HG03135 (cell line): ENCODE measurements around the gene ZXDC.

ENCODE experiments used
- ATAC-seq: cut with Tn5 transposase; IDR thresholded peaks from one replicate; pipeline ENCODE4 v1.9.1; 2021; ENCODE audit warnings: mild to moderate bottlenecking, moderate library complexity; ENCODE audit not compliant: unreplicated experiment

The ZXDC gene

GRCh38 chr3:126476166-126477060, 722 bp upstream of the ZXDC start:
- peak; percentile 27 for ATAC-seq

GRCh38 chr3:126474498-126475412, 936 bp downstream of the ZXDC start:
- peak; percentile 31 for ATAC-seq

- ATAC-seq: no peak
Measured at GRCh38 chr3:126473292-126474168, 2.2 kb downstream of the ZXDC start.

GRCh38 chr3:126472277-126473006, 3.2 kb downstream of the ZXDC start:
- no peak for ATAC-seq

DNA sequence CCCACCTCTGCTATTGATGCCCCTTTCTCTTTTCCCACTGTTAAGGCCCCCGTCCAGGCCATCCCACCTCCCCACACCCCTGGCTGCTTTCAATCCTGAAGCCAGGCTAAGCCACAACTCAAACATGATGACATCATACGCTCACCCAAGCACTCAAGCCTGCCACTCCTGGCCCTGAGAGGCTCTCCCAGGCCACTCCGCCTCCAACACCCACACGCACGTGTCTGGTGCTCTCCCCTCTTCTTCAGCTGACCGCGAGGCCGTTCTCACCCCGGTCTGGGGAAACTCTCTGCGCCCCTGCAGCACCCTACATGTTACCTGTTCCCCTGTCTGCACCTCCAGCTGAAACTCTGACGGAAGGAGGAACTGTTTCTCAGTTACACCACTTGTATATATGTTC, 6.2 kb downstream of the ZXDC start:
- ATAC-seq: no peak

DNA sequence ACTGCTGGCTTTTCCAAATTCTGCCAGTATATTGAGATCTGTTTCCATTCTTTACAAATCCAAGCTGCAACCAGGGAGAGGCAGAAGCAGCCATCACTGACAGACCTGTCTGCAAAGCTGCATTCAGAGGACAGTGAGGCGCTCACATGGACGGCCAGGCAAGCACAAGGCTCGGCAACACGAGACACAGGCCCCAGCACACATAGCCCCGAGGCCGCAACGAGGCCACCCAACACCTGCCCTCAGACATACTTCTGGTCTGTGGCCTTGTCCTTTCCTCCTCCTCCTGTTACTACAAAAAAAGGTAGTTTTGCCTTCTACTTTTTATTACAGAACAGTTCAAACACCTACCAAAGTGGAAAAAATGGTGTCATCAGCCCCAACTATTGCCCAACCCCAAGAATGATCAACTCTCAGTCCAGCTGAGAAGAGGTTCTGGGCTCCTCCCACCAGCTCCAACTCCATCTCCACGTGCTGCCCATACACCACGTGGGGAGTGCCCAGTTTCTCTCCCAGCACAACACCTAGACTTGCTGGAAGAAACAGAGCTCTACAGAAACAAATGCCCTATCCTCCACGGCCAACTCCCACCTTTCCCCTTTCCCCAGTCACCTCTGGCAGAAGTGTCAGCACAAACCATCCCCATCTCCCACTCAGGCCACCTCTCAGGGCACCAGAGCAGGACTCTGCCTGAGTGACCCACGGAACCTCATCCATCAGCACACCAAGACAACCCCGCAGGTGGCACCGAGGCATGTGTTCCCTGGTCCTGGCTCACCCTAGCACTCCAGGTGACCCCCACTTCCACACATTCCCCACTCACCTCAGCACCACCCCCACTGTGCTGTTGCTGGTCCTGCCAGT, 7.4 kb downstream of the ZXDC start:
- no peak for ATAC-seq

- ATAC-seq: no peak
Measured at GRCh38 chr3:126467611-126467955, 8.1 kb downstream of the ZXDC start.

DNA sequence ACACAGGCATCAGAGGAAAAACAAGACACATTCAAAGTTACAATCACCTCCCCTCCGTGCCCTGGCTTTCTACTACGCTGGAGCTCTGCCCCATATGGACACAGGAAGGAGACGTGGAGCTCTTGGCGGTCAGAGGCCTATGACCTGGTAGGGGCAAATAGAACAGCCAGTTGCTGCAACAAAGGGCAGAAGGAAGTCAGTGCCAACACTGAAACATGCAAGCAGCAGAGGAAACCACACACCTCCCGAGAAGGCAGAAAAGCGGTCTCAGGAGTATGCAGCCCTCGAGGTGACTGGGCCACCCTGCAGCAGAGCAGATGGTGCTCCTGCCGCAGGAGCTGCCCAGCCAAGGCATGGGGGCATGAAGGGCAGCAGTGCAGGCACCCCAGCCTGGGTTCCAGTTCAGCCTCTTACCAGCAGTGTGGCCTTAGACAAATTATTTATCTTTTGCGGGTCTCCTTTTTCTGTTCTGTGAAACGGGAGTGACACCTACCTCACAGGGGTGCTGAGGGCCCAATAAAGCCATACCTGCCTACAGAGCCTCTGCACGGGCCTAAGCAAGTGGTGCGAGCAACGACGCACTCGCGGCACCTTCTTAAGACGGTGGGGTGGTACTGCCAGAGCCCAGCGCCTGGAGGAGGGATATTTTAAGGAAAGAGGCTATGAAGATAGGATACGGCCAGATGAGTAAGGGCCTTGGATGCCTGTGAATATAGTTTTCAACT, 8.6 kb downstream of the ZXDC start:
- ATAC-seq: no peak

- ATAC-seq: no peak
Measured at GRCh38 chr3:126465928-126466544, 9.7 kb downstream of the ZXDC start.

DNA sequence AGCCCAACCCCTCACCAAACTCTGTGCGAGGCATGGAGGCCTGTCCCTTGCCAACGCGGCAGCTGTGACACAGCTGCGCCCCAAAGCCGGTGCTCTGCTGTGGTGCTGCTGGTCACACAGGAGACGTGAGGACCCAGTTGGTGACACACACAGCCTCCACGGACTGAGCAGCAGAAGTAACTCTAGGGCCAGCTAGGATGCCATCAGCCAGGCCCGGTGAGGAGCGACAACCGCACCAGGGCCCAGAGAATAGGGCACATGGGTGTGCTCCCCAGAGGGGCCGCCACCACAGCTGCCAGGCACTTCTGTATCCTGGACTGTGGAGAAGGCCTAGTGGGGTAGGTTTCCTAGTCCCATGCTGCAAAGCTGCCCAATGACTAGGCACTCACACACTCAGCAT, 10.7 kb downstream of the ZXDC start:
- ATAC-seq: no peak

GRCh38 chr3:126464494-126464893, 11.2 kb downstream of the ZXDC start:
- no peak for ATAC-seq

GRCh38 chr3:126464093-126464492, 11.6 kb downstream of the ZXDC start:
- no peak for ATAC-seq

DNA sequence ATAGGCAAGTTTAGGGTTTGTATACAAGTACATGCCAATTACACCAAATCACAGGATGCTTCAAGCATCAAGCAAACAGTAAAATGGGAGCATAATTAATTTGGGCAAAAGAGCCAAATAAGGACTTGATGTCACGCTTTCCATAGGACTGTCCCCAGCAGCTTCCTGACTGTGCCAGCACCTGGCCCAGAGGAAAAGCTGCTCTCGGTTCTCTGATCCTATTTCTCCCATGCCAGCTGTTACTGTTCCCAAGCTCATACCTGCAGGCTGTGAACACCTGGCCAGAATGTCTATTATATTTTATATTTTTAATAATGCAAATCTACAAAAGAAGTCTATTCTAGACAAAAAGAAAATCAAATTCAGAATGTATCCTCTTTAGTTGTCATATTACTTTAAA, 12.2 kb downstream of the ZXDC start:
- no peak for ATAC-seq

- no peak for ATAC-seq
Measured at GRCh38 chr3:126461450-126462070, 14.1 kb downstream of the ZXDC start.

DNA sequence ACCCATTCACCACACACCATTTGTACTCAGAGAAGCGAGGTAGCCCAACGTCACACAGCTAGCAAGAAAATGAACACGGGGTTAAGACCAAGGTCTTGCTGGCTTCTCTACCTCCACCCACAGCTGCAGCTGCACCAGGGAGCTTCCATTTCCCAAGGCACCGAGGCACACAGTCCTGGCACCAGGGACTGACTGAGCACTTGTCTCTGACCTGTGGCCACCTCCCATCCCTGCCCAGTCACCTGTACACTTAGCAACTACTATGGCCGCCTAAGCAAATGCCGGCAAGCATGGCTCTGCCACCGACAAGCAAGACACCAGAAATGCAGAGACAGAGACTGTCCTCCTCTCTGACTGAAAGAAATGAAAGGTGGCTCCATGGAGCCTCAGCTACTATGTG, 15.3 kb downstream of the ZXDC start:
- ATAC-seq: no peak

GRCh38 chr3:126459763-126460127, 15.9 kb downstream of the ZXDC start:
- ATAC-seq: no peak

GRCh38 chr3:126459111-126459762, 16.5 kb downstream of the ZXDC start:
- no peak for ATAC-seq
